Measurements from ENCODE around the gene FAM120B.

- no peak for TF ChIP-seq POLR2A (IDR thresholded peaks at IDR 0.05; ENCODE audit: low read length)
- TF ChIP-seq GATA1 (IDR thresholded peaks at IDR 0.05; ENCODE audit: low read depth, low read length), result no peak
Measured at GRCh38 chr6:170260686-170261085, 45.9 kb upstream of the FAM120B start.
